Tibial nerve (tissue), 4 donors: ENCODE measurements around the gene THEM5. TPM values are rescaled to one million over a fixed set of nuclear protein-coding genes. Genes with fewer than 3 reads are reported as not detected.

Experiments used
- DNase-seq, 2 donors: peaks; one replicate each; pipeline ENCODE4 v3.0.0-alpha.2; 2019; ENCODE audit warnings: low spot score in 2 of 2
- H3K27ac ChIP-seq, 4 donors: fragments of 200-600 bp; sonication (generic) in 3 of 4; one replicate each; pipeline ENCODE4 v1.5.1; 2017 to 2019; ENCODE audit warnings: mild to moderate bottlenecking in 1 of 4
- H3K27me3 ChIP-seq, 2 donors: fragments of 200-600 bp; sonication (generic) in 1 of 2; one replicate each; pipeline versions ENCODE4 v1.5.1 to v1.6.0; 2017 to 2019
- H3K36me3 ChIP-seq, 3 donors: fragments of 200-600 bp; sonication (generic); one replicate each; pipeline ENCODE4 v1.5.1; 2018 to 2019
- H3K4me1 ChIP-seq, 4 donors: fragments of 200-600 bp; sonication (generic) in 3 of 4; one replicate each; pipeline ENCODE4 v1.5.1; 2017 to 2019
- H3K4me3 ChIP-seq, 4 donors: fragments of 200-600 bp; sonication (generic) in 3 of 4; one replicate each; pipeline ENCODE4 v1.5.1; 2017 to 2019; ENCODE audit warnings: mild to moderate bottlenecking in 1 of 4, moderate library complexity in 1 of 4
- H3K9me3 ChIP-seq, 4 donors: fragments of 200-600 bp; sonication (generic) in 3 of 4; one replicate each; pipeline ENCODE4 v1.5.1; 2017 to 2019
- EP300 ChIP-seq, 2 donors: sonication (generic); formaldehyde crosslinking; IDR thresholded peaks; one replicate each; pipeline ENCODE4 v1.6.1; 2017; ENCODE audit warnings: antibody characterized with exemption in 2 of 2, mild to moderate bottlenecking in 1 of 2
- POLR2A ChIP-seq, 2 donors: fragments of 450-650 bp; IDR thresholded peaks; one replicate each; pipeline ENCODE4 v1.6.1; 2017; ENCODE audit warnings: antibody characterized with exemption in 2 of 2, mild to moderate bottlenecking in 2 of 2, moderate library complexity in 2 of 2
- WGBS, 2 donors: methylation state at CpG; one replicate each; pipeline ENCODE4 v1.1.5; 2018; 5-methylcytosine and 5-hydroxymethylcytosine counted together
- total RNA-seq, 4 donors: library from RNA; depleted of rRNA; stranded (reverse); fragments of >200 nt; gene quantifications; one replicate each; pipeline ENCODE4 v1.1.0, GENCODE V29; 2016
- TF ChIP-seq, protein P1 (sequence below), 5 experiments: fragments of 200-600 bp in 3 of 5; fragments of 450-650 bp in 2 of 5; sonication (generic) in 3 of 5; IDR thresholded peaks; one replicate each; pipeline ENCODE4 v1.5.1; 2016 to 2019; ENCODE audit warnings: antibody characterized with exemption in 5 of 5, mild to moderate bottlenecking in 3 of 5, moderate library complexity in 2 of 5

THEM5 gene
- total RNA-seq, 4 donors from 2014 or later, result not detected

DNA sequence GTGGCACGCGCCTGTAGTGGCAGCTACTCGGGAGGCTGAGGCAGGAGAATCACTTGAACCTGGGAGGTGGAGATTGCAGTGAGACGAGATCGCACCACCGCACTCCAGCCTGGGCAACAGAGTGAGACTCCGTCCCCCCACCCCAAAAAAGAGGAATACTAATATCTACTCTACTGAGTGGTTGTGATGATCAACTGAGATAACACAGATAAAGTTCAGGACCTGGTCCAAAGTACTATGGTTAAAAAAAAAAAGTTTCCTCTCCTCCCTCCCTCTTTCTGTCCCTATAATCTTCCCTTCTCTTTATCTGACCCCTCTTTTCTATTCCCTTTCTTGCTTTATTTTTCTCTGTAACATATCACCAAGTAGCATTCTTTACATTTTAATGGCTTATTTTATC lies 17.9 kb downstream of the THEM5 start:
- 93 to 95% methylated on average over 7 of the region's 7 CpGs for WGBS, 2 donors
- TF ChIP-seq, protein P1, sequence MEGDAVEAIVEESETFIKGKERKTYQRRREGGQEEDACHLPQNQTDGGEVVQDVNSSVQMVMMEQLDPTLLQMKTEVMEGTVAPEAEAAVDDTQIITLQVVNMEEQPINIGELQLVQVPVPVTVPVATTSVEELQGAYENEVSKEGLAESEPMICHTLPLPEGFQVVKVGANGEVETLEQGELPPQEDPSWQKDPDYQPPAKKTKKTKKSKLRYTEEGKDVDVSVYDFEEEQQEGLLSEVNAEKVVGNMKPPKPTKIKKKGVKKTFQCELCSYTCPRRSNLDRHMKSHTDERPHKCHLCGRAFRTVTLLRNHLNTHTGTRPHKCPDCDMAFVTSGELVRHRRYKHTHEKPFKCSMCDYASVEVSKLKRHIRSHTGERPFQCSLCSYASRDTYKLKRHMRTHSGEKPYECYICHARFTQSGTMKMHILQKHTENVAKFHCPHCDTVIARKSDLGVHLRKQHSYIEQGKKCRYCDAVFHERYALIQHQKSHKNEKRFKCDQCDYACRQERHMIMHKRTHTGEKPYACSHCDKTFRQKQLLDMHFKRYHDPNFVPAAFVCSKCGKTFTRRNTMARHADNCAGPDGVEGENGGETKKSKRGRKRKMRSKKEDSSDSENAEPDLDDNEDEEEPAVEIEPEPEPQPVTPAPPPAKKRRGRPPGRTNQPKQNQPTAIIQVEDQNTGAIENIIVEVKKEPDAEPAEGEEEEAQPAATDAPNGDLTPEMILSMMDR (IDR thresholded peaks at IDR 0.05), result no peak
- TF ChIP-seq EP300 (IDR thresholded peaks at IDR 0.05) (no peak), POLR2A (IDR thresholded peaks at IDR 0.05) (no peak)
- no peak for DNase-seq

DNA sequence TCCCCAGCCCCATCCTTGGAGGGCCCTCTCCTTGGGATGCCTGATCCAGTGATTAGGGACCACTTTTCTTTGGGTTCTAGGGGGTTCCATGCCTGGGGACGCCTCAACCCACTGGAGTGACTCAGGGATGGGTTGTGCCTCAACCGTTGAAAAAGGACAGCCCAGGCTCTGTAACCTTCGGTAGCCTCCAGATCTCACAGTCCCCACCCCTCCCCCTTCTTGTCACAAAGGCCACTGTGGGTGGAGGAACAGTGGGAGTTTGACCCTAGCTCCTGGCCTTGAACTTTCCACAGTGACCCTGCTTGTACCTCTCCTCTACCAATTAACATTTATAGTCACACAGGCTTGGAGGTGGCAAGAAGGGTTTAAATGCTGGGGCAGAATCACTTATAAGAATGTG lies 19.3 kb downstream of the THEM5 start:
- no peak for DNase-seq
- Histone ChIP-seq H3K4me1 (peaks cover 0 to 21% (median 3%) of the 10 kb centered on the region in 4 donors), H3K27me3 (peaks cover 0 to 19% of the 10 kb centered on the region in 2 donors), H3K9me3 (no peaks in the 10 kb centered on the region), H3K27ac (no peak overlapping the region), H3K4me3 (no peak overlapping the region), H3K36me3 (no peaks in the 10 kb centered on the region)
- 30 to 46% methylated on average over 2 to 3 of the region's 3 CpGs for WGBS, 2 donors
- TF ChIP-seq, protein P1 (IDR thresholded peaks at IDR 0.05), result no peak
- TF ChIP-seq EP300 (IDR thresholded peaks at IDR 0.05) (no peak), POLR2A (IDR thresholded peaks at IDR 0.05) (no peak)

More for the DNA sequence above, 17.9 kb downstream of the THEM5 start:
- H3K9me3 ChIP-seq, result no peaks in the 10 kb centered on the region
- peaks cover 0 to 29% of the 10 kb centered on the region in 2 donors for H3K27me3 ChIP-seq
- H3K4me3 ChIP-seq, result no peak overlapping the region
- no peaks in the 10 kb centered on the region for H3K36me3 ChIP-seq
- peaks cover 0 to 31% (median 9%) of the 10 kb centered on the region in 4 donors for H3K4me1 ChIP-seq
- H3K27ac ChIP-seq, result no peak overlapping the region

DNA sequence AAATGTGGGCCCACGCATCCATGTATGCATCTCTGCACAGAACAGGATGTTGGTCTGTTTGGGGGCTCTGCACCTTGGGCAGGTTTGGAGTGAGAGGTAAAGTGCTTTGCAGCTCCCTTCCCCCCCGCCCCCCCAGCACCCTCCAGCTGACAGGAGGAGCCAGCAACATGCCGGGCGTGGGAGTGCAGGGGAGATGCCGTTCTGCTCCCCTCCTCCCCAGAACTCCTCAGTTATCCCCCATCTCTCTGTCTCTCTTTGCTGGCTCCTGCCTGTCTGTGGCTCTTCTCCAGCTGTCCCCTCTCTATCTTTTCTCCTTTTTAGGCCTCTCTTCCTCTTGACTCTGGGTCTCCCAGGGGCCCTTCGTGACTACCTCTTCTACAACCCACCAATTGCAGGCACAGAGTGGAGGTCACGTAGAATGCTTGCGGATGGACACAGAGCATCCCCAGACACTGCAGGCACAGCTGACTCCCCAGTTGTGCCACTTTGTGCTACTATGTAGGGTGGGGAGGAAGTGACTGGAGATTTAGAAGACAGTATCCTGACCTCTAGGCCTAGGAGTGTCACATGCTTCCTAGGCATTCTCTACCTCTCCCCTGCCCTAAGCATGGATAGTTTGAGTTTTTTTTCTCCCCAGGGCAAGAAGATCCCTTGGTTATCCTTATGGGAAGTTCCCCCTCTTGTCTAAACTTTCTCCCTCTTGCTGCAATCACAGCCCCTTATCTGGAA lies 20.2 kb downstream of the THEM5 start:
- no peaks in the 10 kb centered on the region for H3K9me3 ChIP-seq
- H3K4me3 ChIP-seq, result no peak overlapping the region
- 80 to 84% methylated on average over 7 of the region's 8 CpGs for WGBS, 2 donors
- H3K27ac ChIP-seq, result no peak overlapping the region
- no peak for DNase-seq
- H3K36me3 ChIP-seq, result no peaks in the 10 kb centered on the region
- TF ChIP-seq EP300 (IDR thresholded peaks at IDR 0.05) (no peak), POLR2A (IDR thresholded peaks at IDR 0.05) (no peak)
- TF ChIP-seq, protein P1 (IDR thresholded peaks at IDR 0.05), result no peak
- peaks cover 0 to 13% of the 10 kb centered on the region in 2 donors for H3K27me3 ChIP-seq
- H3K4me1 ChIP-seq, result peaks cover 0 to 21% (median 0%) of the 10 kb centered on the region in 4 donors

DNA sequence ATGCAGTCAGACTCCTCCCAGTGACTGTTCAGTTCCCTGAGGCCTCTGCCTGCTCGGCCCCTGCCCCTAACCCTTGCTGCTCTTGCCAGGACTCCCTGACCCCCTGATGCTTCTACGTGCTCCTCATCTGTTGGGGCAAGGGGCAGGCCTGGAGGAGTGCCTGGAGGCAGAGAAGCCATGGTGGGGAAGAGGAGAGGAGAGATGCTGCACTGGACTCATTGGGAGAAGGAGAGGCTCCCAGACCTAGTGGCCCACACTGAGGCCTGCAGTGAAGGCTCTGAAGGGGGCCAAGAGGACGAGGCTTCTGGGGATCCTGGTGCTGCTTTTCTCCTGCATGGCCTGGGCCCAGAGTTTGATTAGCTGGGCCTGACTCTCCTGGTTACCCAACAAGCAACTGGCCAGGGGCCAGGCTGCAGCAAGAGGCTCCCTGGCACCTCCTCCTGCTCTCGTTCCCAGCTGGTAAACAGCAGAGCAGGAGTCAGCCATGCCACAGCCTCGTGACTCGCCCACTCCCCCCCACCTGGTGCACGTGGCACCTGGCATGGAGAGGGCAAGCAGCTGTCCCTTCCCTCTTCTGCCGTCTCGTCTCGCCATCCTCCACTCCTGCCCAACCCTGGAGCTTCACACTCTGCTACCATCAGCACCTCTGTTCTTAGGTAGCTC lies 21.1 kb downstream of the THEM5 start:
- 63 to 64% methylated on average over 10 of the region's 10 CpGs for WGBS, 2 donors

More for the DNA sequence above, 21.1 kb downstream of the THEM5 start:
- H3K9me3 ChIP-seq, result no peaks in the 10 kb centered on the region
- H3K27ac ChIP-seq, result no peak overlapping the region
- TF ChIP-seq, protein P1 (IDR thresholded peaks at IDR 0.05), result no peak
- TF ChIP-seq POLR2A (IDR thresholded peaks at IDR 0.05) (no peak), EP300 (IDR thresholded peaks at IDR 0.05) (no peak)
- H3K4me3 ChIP-seq, result no peak overlapping the region
- DNase-seq, result no peak
- H3K4me1 ChIP-seq, result peaks cover 0 to 18% (median 0%) of the 10 kb centered on the region in 4 donors
- H3K27me3 ChIP-seq, result peaks cover 0 to 7% of the 10 kb centered on the region in 2 donors
- no peaks in the 10 kb centered on the region for H3K36me3 ChIP-seq
